HUES64 (cell line): Measurements from ENCODE around the gene STAT6.
"Not testable (repeated sequence)": the region's sequence is repeated elsewhere in the genome, so short reads cannot be mapped to it uniquely, and the experiment has no call there.

Experiments used
- H3K27ac ChIP-seq: 2 replicates; pipeline ENCODE4 v1.7.0; 2013; ENCODE audit warnings: low read depth, low read length, inconsistent platforms
- H3K27me3 ChIP-seq: 2 replicates; pipeline ENCODE4 v1.6.1; 2013; ENCODE audit warnings: mild to moderate bottlenecking, low read length; ENCODE audit not compliant: insufficient read depth
- H3K36me3 ChIP-seq: 2 replicates; pipeline ENCODE4 v1.6.1; 2013; ENCODE audit warnings: mild to moderate bottlenecking, low read length; ENCODE audit not compliant: insufficient read depth
- H3K4me1 ChIP-seq: 2 replicates; pipeline ENCODE4 v1.6.1; 2013; ENCODE audit warnings: mild to moderate bottlenecking, low read length, moderate library complexity; ENCODE audit not compliant: insufficient read depth
- H3K4me3 ChIP-seq: 2 replicates; pipeline ENCODE4 v1.5.1; 2013; ENCODE audit warnings: mild to moderate bottlenecking, low read length, moderate library complexity
- H3K9ac ChIP-seq: 2 replicates; pipeline ENCODE4 v1.6.1; 2013; ENCODE audit warnings: mild to moderate bottlenecking, low read depth, low read length
- H3K9me3 ChIP-seq: 2 replicates; pipeline ENCODE4 v1.6.1; 2013; ENCODE audit warnings: low read depth, low read length; ENCODE audit not compliant: insufficient read depth
- whole genome bisulfite sequencing: fragments of 150-250, 120-280 bp; methylation state at CpG from one replicate; pipeline ENCODE4 v1.1.7; 2013; ENCODE audit warnings: missing lambda C conversion rate; 5-methylcytosine and 5-hydroxymethylcytosine counted together

The STAT6 gene

DNA sequence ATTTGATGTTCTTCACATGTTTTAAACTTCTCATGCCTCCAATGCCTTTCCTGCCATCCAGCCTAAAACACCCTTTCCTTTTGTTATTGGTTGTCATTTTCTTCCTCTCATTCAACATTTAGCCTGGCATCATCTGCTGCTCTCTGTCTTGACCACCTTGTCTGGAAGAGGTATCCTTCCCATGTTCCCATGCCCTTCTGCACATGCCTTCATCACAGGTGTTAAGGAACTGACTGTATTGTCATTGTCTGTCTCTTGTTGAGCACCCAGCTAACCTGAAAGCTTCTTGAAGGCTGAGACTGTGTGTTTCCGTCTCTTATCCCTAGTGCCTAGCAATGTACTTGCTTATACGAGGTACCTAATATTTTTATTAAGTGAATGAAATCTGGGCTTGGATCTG lies 12.7 kb upstream of the STAT6 start:
- H3K9me3 ChIP-seq = peaks cover 6% of the 10 kb centered on the region; the same call in 1 of the 2 replicates
- no peak overlapping the region for H3K9ac ChIP-seq
- H3K36me3 ChIP-seq = no peaks in the 10 kb centered on the region
- no peak overlapping the region for H3K27ac ChIP-seq
- H3K4me1 ChIP-seq = peaks cover 7% of the 10 kb centered on the region
- 74% methylated on average over 2 of the region's 2 CpGs for WGBS
- no peak overlapping the region for H3K4me3 ChIP-seq
- H3K27me3 ChIP-seq = no peaks in the 10 kb centered on the region

DNA sequence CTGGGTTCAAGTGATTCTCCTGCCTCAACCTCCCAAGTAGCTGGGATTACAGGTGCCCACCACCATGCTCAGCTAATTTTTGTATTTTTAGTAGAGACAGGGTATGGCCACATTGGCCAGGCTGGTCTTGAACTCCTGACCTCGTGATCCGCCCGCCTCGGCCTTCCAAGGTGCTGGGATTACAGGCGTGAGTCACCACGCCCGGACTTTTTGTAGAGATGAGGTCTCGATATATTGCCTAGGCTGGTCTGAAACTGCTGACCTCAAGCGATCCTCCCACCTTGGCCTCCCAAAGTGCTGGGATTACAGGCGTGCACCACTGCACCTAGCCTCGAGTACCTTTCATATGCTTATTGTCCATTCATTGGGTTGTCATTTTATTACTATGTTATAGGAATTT lies 9.6 kb upstream of the STAT6 start:
- H3K9ac ChIP-seq, H3K36me3 ChIP-seq, H3K4me1 ChIP-seq, H3K27ac ChIP-seq, H3K9me3 ChIP-seq, H3K4me3 ChIP-seq, H3K27me3 ChIP-seq: not testable (repeated sequence)
- 95% methylated on average over 11 of the region's 11 CpGs for WGBS

DNA sequence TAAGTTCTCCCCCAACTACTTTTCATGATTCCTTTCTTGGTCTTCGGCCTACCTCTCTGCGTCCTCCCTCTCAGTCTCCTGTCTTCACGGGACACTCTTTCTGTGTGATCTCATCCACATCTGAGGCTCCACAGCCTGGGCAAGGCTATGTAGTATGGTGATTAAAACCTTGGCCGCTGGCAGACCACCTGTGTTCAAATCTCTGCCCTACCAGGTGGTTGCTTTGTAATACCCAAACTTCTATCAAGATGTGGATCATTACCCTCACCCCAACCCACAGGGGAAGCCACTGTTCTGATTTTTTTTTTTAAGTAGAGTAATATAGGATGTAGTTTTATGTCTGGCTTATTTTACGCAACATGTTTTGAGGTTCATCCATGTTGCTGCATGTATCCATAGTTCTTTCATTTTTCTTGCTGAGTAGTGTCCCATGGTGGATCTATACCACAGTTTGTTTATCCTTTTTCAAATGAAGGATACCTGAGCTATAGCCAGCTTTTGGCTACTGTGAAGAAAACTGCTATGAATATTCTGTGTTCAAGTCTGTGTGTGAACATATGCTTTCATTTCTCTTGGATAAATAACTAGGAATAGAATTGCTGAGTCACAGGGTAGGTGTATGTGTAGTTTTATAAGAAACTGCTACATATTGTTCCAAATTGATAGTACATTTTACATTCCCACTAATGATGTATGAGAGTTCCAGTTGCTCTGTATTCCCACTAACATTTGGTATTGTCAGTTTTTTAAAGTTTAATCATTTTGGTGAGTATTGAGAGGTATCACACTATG lies 8.3 kb upstream of the STAT6 start:
- Histone ChIP-seq H3K9me3 (peaks cover 6% of the 10 kb centered on the region; the same call in 1 of the 2 replicates), H3K27me3 (no peaks in the 10 kb centered on the region), H3K4me1 (no peaks in the 10 kb centered on the region), H3K9ac (no peak overlapping the region), H3K27ac (no peak overlapping the region), H3K36me3 (no peaks in the 10 kb centered on the region), H3K4me3 (no peak overlapping the region)
- 93% methylated on average over 5 of the region's 5 CpGs for WGBS

DNA sequence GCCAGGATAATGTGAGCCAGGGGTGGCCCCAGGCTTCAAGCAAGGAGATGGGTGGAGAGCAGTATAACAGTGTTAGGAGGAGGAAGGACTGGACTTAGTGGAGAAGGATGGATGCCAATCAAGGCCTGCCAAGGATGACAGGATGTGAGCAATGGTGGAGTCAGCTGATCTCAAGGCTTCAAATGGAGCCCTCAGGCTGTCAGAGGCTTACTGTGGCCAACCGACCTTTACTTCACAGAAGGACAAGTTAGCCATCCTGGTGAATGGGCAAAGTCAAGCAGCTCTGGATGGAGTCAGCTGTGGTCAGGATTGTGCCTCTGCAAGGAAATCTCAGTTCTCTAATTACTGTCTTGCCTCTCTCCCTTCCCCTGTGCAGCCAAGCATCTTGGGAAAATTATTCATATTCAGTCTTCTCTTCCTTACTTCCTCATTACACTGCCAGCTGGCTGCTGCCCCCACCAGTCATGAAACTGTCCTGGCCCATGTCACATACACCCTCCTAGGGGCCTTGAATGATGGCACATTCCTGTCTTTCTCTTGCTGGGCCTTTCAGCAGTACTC lies 7.6 kb upstream of the STAT6 start:
- 74% methylated on average over 1 of the region's 1 CpG for WGBS
- Histone ChIP-seq H3K27me3 (no peaks in the 10 kb centered on the region), H3K9me3 (peaks cover 6% of the 10 kb centered on the region; the same call in 1 of the 2 replicates), H3K4me3 (no peak overlapping the region), H3K4me1 (no peaks in the 10 kb centered on the region), H3K27ac (no peak overlapping the region), H3K9ac (no peak overlapping the region), H3K36me3 (no peaks in the 10 kb centered on the region)

DNA sequence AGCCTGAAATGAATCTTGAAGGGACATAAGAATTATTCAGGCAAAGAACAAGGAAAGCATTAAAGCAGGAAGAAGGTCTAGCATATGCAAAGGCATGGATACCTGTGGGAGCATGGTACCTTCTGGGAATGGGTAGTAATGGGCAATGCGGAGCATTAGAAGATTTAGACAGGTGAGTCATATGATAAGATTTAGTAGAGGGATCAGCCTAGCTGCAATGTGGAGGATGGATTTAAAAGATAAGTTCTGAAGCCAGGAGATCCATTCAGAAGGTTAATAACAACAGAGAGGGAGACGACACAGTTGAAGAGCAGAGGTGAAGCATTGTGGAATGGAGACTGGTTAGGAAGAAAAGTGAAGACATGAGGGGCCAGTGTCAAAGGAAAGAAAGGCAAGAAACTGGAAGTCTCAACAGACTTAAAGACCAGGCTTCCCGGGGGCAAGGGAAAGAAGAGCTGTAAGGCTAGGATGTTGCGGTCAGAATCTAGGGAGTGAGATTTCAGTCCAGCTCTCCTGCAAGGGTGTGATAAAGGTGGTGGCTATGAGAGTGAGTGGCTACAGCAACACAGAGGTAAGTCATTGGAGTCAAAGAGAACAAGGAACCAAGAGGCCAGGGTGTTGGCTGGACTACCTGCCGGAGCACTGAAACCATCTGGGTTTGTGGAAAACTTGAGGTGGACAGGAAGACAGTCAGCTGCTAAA lies 5.6 kb upstream of the STAT6 start:
- Histone ChIP-seq H3K27me3 (no peaks in the 10 kb centered on the region), H3K4me1 (no peaks in the 10 kb centered on the region), H3K9me3 (no peaks in the 10 kb centered on the region), H3K9ac (no peak overlapping the region), H3K4me3 (no peak overlapping the region), H3K36me3 (no peaks in the 10 kb centered on the region), H3K27ac (no peak overlapping the region)
- 90% methylated on average over 5 of the region's 5 CpGs for WGBS

DNA sequence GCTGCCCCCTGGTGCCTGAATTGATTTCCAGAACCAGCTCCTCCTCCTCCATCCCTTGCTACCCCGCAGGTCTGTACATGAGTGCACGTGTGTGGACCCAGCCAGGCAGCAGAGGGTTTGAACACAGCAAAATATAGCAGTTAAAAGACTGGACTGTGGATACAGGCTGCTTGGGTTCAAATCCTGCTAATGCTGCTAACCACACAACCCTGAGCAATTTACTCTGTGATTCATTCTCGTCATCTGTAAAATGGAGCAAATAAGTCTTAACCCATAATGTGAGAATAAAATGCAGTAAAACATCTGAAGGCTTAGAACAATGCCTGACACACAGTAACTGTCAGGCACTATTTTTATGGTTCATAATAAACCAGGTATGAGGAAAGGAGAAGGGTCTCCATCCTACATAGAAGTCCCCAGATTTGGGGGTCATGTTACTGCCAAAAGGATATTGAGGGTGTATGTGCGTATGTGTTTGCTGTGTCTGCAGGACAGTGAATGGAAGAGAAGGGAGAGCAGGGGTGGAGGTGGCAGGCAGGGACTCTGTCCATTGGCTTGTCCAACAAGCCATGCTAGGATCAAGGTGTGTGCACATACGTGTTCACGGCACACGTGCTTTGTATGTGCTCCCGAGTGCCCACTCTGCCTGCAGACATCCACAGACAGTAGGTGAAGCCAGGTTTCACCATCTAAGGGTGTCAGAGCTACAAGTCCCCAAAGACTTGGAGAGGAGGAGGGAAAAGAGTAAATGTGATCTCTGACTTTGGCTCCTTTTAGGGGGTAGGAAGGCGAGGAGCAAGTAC lies 1.5 kb upstream of the STAT6 start:
- peaks cover 15% of the 10 kb centered on the region for H3K4me1 ChIP-seq
- 69% methylated on average over 8 of the region's 9 CpGs for WGBS
- H3K4me3 ChIP-seq = no peak overlapping the region
- H3K36me3 ChIP-seq = no peaks in the 10 kb centered on the region
- no peak overlapping the region for H3K27ac ChIP-seq
- no peak overlapping the region for H3K9ac ChIP-seq
- no peaks in the 10 kb centered on the region for H3K9me3 ChIP-seq
- no peaks in the 10 kb centered on the region for H3K27me3 ChIP-seq

DNA sequence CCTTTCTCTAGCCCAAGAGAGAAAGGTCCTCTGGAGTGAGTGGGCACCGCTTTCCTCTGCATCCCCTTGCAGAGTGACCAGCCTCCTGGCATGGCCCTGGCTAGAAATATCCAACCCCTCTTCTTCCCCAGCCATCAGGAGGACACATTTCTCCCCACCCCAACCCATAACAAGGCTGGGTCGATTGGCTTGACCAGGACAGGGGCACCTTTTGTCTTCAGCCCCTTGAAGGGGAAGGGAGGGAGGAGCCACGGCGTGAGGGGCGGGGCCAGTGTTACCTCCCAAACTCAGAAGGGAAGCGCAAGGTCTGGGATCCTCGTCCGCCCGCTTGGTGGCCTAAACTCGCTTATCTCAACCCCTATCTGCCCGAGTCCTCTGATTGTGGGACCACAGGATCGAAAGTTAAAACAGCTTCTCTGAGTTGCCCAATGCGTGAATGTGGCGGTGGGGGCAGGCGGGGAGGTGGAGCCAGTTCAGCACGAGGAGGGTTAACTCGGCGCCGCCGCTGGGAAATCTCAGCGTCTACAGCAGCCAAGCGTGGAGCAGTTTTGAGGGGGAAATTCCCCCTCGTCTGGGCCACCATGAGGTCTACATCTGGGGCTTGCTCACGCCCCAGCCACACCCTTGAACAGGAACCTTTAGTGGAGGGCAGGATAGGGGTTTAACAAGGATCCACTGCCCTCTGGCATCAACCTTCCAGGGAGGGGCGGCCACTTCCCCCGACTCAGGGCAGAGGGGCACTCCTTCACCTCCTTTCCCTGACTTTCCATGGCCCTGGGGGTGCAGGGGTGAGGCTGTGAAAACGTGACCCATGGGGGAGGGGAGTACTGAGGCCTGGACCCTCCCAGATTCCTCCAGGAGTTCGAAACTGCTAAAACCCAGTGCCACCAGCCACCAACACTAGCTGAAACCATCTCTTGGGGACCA lies 795 bp downstream of the STAT6 start:
- Histone ChIP-seq H3K27me3 (no peaks in the 10 kb centered on the region), H3K4me3 (peak overlapping the region; percentile 50), H3K9me3 (no peaks in the 10 kb centered on the region), H3K36me3 (peaks cover 19% of the 10 kb centered on the region), H3K4me1 (peaks cover 15% of the 10 kb centered on the region), H3K9ac (peak overlapping the region; percentile 75), H3K27ac (peak overlapping the region; percentile 90)
- 7% methylated on average over 28 of the region's 28 CpGs for WGBS

DNA sequence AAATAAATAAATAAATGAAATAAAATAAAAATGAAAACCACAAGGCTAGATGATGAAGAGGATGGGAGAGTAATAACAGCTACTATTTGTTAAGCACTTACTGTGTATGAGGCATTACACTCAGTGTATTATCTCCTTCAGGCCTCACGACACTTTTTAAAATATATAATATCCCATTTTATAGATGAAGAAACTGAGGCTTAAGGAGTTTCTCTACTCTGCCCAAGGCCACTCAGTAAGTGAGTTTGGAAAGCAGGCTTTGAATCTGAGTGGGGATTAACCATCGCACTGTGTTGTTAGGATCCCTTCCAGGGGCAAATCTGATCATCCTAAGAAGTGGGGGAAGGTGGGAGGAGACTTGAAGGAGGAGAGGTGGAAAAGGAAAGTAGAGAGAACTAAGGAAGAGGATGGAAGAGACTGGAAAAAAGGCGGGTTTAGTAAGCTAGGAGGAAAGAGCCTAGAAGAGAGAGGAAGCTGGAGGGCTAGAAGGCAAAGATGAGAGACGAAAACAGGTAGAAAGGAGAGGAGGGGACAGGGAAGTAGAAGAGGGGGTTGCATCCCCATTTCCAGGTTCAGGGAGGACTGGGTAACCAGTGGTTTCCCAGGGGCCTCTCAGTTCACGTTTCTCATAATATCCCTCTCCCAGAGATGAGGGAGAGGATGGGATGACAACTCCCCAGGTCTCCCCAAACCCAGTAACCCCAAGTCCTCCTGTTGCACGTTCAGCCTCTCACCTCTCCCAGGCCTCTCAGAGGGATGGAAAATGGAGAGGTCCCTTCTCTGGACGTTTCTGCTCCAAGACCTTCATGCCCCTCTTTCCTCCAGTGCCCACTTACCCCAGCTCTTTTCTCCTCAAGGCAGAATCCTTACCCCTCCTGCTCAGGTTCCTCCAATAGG lies 1.7 kb downstream of the STAT6 start:
- peaks cover 15% of the 10 kb centered on the region for H3K4me1 ChIP-seq
- no peaks in the 10 kb centered on the region for H3K9me3 ChIP-seq
- 82% methylated on average over 6 of the region's 7 CpGs for WGBS
- H3K27me3 ChIP-seq = no peaks in the 10 kb centered on the region
- peak overlapping the region; percentile 11; the same call in 1 of the 2 replicates for H3K27ac ChIP-seq
- no peak overlapping the region; the same call in 1 of the 2 replicates for H3K9ac ChIP-seq
- peak overlapping the region; percentile 50 for H3K4me3 ChIP-seq
- peaks cover 28% of the 10 kb centered on the region for H3K36me3 ChIP-seq

DNA sequence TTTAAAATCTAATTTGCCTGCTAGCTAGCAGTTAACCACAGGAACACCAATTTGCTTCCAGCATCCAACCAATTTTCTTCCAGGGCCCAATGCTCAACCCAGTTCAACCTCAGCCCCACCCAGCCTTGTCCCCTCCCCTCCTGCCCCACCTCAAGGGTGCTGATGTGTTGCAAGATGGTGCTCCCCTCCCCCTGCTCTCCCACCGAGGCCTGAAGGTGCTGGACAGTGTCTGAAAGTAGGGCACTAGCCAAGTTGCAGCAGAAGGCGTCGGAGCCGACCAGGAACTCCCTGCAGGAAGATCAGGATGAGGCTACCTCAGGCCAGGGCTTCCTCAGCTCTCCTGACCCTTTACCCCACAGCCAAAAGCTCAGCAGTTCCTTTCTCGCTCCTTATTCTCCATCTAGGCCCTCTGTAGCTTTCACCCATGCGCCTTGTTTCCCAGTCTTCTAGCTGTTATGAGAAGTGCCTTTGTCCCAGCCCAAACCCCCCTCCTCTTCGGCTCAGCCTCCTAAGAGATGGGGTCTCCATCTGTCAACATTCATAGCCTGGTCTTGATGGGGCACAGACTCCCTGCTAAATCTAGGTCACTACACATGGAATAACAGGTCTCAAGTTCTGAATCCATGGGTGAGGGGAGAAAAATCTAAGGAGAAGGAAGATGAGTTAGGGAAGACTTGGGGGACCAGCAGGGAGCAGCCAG lies 3.6 kb downstream of the STAT6 start:
- Histone ChIP-seq H3K9ac (no peak overlapping the region), H3K4me3 (no peak overlapping the region), H3K27me3 (no peaks in the 10 kb centered on the region), H3K27ac (no peak overlapping the region), H3K4me1 (peaks cover 15% of the 10 kb centered on the region), H3K9me3 (no peaks in the 10 kb centered on the region), H3K36me3 (peaks cover 35% of the 10 kb centered on the region)
- WGBS = 91% methylated on average over 7 of the region's 7 CpGs
